Upper lobe of left lung (tissue), 4 donors: ENCODE measurements around the gene CD82.

Source experiments
- EP300 ChIP-seq, 4 donors: sonication (generic); formaldehyde crosslinking; IDR thresholded peaks; one replicate each; pipeline ENCODE4 v1.5.1; 2017; ENCODE audit warnings: antibody characterized with exemption in 4 of 4, control low read depth in 2 of 4
- TF ChIP-seq, protein P1 (sequence below), 6 experiments: fragments of 450-650 bp in 4 of 6; fragments of 200-600 bp in 2 of 6; sonication (generic) in 2 of 6; IDR thresholded peaks; one replicate each; pipeline ENCODE4 v1.5.1; 2016 to 2019; ENCODE audit warnings: antibody characterized with exemption in 6 of 6

DNA sequence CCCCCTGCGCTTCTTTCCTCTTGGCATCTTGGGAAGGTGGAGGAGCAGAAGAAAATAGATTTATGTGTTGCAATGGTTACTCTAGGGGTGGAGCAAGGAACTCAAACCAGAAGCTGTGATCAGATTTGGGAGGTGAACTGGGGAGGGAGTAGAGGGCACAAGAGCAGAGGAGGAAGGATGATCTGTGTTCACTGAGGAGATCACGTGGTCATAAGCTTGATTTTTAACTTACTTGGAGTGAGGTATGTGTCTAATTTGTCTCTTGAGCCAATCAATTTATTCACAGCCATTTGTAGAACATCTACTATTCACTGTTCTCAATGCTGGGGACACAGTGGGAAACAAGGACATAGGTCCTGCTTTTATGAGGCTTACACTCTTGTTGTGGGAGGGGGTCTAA lies 24.8 kb upstream of the CD82 start:
- no peak for TF ChIP-seq EP300 (IDR thresholded peaks at IDR 0.05)
- TF ChIP-seq, protein P1, sequence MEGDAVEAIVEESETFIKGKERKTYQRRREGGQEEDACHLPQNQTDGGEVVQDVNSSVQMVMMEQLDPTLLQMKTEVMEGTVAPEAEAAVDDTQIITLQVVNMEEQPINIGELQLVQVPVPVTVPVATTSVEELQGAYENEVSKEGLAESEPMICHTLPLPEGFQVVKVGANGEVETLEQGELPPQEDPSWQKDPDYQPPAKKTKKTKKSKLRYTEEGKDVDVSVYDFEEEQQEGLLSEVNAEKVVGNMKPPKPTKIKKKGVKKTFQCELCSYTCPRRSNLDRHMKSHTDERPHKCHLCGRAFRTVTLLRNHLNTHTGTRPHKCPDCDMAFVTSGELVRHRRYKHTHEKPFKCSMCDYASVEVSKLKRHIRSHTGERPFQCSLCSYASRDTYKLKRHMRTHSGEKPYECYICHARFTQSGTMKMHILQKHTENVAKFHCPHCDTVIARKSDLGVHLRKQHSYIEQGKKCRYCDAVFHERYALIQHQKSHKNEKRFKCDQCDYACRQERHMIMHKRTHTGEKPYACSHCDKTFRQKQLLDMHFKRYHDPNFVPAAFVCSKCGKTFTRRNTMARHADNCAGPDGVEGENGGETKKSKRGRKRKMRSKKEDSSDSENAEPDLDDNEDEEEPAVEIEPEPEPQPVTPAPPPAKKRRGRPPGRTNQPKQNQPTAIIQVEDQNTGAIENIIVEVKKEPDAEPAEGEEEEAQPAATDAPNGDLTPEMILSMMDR (IDR thresholded peaks at IDR 0.05): no peak
